ENCODE data around the gene TAF6. TPM values are rescaled to one million over a fixed set of nuclear protein-coding genes. Genes with fewer than 3 reads are reported as not detected.

TAF6 gene
- total and polyA plus RNA-seq, 9 of the 15 experiments (the other 6 are each of a cell fraction or from before 2014, with no cell fraction given) = 0.78 to 78.7 (median 21.3) TPM

DNA sequence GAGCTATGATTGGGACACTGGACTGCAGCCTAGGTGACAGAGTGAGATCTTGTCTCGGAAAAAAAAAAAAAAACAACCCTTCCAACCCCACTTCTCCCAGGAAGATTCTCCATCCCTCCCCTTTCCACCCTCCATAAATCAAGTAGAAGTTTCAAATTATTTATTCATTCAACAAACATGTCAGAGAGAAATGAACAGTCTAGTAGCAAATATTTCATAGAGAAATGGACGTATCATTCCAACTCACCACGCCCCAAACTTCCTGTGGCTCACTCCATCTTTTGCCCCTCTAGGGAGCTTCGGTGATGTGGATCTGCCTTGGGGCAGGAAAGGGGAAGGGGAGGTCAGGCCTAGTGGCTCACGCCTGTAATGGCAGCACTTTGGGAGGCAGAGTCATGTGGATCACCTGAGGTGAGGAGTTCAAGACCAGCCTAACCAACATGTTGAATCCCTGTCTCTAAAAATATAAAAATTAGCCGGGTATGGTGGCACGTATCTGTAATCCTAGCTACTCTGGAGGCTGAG lies 40.0 kb upstream of the TAF6 start (continued):
- TF ChIP-seq POLR2H (tag; IDR thresholded peaks at IDR 0.05; ENCODE audit: low read depth) (peak; percentile 79; the same call in 1 of the 2 replicates), POLR2B (IDR thresholded peaks at IDR 0.05; ENCODE audit: low read depth, partially characterized antibody) (no peak), ZNF316 (IDR thresholded peaks at IDR 0.05) (peak; percentile 35; the same call in 1 of the 2 replicates), BDP1 (IDR thresholded peaks at IDR 0.05; ENCODE audit: insufficient read depth, insufficient read length) (no peak)
- TF ChIP-seq, protein P1, sequence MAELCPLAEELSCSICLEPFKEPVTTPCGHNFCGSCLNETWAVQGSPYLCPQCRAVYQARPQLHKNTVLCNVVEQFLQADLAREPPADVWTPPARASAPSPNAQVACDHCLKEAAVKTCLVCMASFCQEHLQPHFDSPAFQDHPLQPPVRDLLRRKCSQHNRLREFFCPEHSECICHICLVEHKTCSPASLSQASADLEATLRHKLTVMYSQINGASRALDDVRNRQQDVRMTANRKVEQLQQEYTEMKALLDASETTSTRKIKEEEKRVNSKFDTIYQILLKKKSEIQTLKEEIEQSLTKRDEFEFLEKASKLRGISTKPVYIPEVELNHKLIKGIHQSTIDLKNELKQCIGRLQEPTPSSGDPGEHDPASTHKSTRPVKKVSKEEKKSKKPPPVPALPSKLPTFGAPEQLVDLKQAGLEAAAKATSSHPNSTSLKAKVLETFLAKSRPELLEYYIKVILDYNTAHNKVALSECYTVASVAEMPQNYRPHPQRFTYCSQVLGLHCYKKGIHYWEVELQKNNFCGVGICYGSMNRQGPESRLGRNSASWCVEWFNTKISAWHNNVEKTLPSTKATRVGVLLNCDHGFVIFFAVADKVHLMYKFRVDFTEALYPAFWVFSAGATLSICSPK (IDR thresholded peaks at IDR 0.05; ENCODE audit: borderline replicate concordance) = peak; percentile 78; the same call in 1 of the 2 replicates
- TF ChIP-seq, protein P2, sequence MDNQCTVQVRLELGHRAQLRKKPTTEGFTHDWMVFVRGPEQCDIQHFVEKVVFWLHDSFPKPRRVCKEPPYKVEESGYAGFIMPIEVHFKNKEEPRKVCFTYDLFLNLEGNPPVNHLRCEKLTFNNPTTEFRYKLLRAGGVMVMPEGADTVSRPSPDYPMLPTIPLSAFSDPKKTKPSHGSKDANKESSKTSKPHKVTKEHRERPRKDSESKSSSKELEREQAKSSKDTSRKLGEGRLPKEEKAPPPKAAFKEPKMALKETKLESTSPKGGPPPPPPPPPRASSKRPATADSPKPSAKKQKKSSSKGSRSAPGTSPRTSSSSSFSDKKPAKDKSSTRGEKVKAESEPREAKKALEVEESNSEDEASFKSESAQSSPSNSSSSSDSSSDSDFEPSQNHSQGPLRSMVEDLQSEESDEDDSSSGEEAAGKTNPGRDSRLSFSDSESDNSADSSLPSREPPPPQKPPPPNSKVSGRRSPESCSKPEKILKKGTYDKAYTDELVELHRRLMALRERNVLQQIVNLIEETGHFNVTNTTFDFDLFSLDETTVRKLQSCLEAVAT (IDR thresholded peaks at IDR 0.05) = peak in 1 of 2 experiments; percentile 46; a peak in 3 of 4 replicates

Measured in K562 (cell line).